H1 (cell line): Measurements from ENCODE around the gene NHP2. TPM values are rescaled to one million over a fixed set of nuclear protein-coding genes. Genes with fewer than 3 reads are reported as not detected.

Experiments used
- ASH2L ChIP-seq: fragments of 200-600, 300-600 bp; sonication (generic); IDR thresholded peaks from one replicate; pipeline ENCODE4 v1.7.1; 2017; ENCODE audit warnings: low read length
- ATF3 ChIP-seq: IDR thresholded peaks from 2 replicates; pipeline ENCODE4 v1.6.1; 2011; ENCODE audit warnings: low read depth, mild to moderate bottlenecking, low read length; ENCODE audit not compliant: insufficient read depth
- BACH1 ChIP-seq: IDR thresholded peaks from 2 replicates; pipeline ENCODE4 v1.6.1; 2012; ENCODE audit warnings: low read length, improper control_type of control experiment
- CBX5 ChIP-seq: fragments of 300-800, 300-1000 bp; sonication (generic); IDR thresholded peaks from 2 replicates; pipeline ENCODE4 v1.7.1; 2016; ENCODE audit warnings: antibody characterized with exemption, low read length, low read depth
- CHD1 ChIP-seq: IDR thresholded peaks from 2 replicates; pipeline ENCODE4 v1.6.1; 2012; ENCODE audit warnings: low read depth, low read length, improper control_type of control experiment
- CTBP2 ChIP-seq: IDR thresholded peaks from 2 replicates; pipeline ENCODE4 v1.7.0; 2011; ENCODE audit warnings: borderline replicate concordance, mild to moderate bottlenecking, moderate library complexity, mixed read lengths, low read length; ENCODE audit not compliant: insufficient read depth, insufficient read length
- EP300 ChIP-seq, 2 experiments: IDR thresholded peaks; 1 replicate in 1 of 2; 2 replicates in 1 of 2; pipeline ENCODE4 v1.6.1; 2011 to 2012; ENCODE audit warnings: low read depth in 2 of 2, low read length in 2 of 2, mild to moderate bottlenecking in 2 of 2, borderline replicate concordance in 1 of 2, inconsistent platforms in 1 of 2, moderate library complexity in 1 of 2
- GTF2F1 ChIP-seq: IDR thresholded peaks from 2 replicates; pipeline ENCODE4 v1.6.1; 2012; ENCODE audit warnings: low read depth, low read length, improper control_type of control experiment, borderline replicate concordance
- HDAC2 ChIP-seq, 2 experiments: fragments of 300-600 bp in 1 of 2; sonication (generic) in 1 of 2; IDR thresholded peaks; 2 replicates each; pipeline ENCODE4 v1.6.1; 2011 to 2012; ENCODE audit warnings: low read depth in 2 of 2, low read length in 2 of 2, mild to moderate bottlenecking in 2 of 2, moderate library complexity in 2 of 2, borderline replicate concordance in 1 of 2, inconsistent platforms in 1 of 2
- MAX ChIP-seq: IDR thresholded peaks from 2 replicates; pipeline ENCODE4 v1.6.1; 2012; ENCODE audit warnings: inconsistent platforms
- POLR2A ChIP-seq, 2 experiments: IDR thresholded peaks; 1 replicate in 1 of 2; 2 replicates in 1 of 2; pipeline ENCODE4 v1.6.1; 2011; ENCODE audit warnings: low read depth in 2 of 2, low read length in 2 of 2, mild to moderate bottlenecking in 2 of 2; ENCODE audit errors: control extremely low read depth in 1 of 2
- POLR2AphosphoS5 ChIP-seq: IDR thresholded peaks from 2 replicates; pipeline ENCODE4 v1.6.1; 2011; ENCODE audit warnings: low read depth, low read length
- SIRT6 ChIP-seq: IDR thresholded peaks from one replicate; pipeline ENCODE4 v1.7.1; 2012; ENCODE audit warnings: low read length, inconsistent platforms
- SP2 ChIP-seq: IDR thresholded peaks from 2 replicates; pipeline ENCODE4 v1.6.1; 2012; ENCODE audit warnings: mild to moderate bottlenecking, low read length, inconsistent platforms
- SP4 ChIP-seq: IDR thresholded peaks from 2 replicates; pipeline ENCODE4 v1.6.1; 2012; ENCODE audit warnings: low read length, inconsistent platforms
- SUZ12 ChIP-seq: fragments of 200-600 bp; sonication (generic); IDR thresholded peaks from 2 replicates; pipeline ENCODE4 v1.6.1; 2012; ENCODE audit warnings: mild to moderate bottlenecking, inconsistent platforms, low read length, moderate library complexity, mixed read lengths
- YY1 ChIP-seq: IDR thresholded peaks from 2 replicates; pipeline ENCODE4 v1.6.1; 2011; ENCODE audit warnings: low read depth, mild to moderate bottlenecking, low read length
- polyA plus RNA-seq, 7 experiments: library from polyadenylated mRNA; depleted of rRNA in 3 of 7; stranded (reverse) in 5 of 7; unstranded in 2 of 7; fragments of >200 nt in 5 of 7; fragments of 200-250 nt in 2 of 7; gene quantifications; 1 replicate in 5 of 7; 2 replicates in 1 of 7; 4 replicates in 1 of 7; pipeline versions ENCODE4 v1.2.1 to v1.2.3, GENCODE V29; 2011 to 2013; ENCODE audit warnings: missing spikeins in 2 of 7, mixed read lengths in 2 of 7
- total RNA-seq: library from RNA; stranded (reverse); fragmentation: NEBNext Ultra II Directional; extraction: Animal tissue kit (Norgen Biotek cat#: 25700); gene quantifications from 2 replicates; pipeline ENCODE4 v1.2.1, GENCODE V29; 2021
- TF ChIP-seq, protein P1 (sequence below): IDR thresholded peaks from 2 replicates; pipeline ENCODE4 v1.6.1; 2011; ENCODE audit warnings: low read length, improper control_type of control experiment
- TF ChIP-seq, protein P2 (sequence below), 3 experiments: IDR thresholded peaks; 1 replicate in 2 of 3; 2 replicates in 1 of 3; pipeline versions ENCODE4 v1.5.1 to v1.6.1; 2011; ENCODE audit warnings: low read length in 3 of 3, mild to moderate bottlenecking in 3 of 3, inconsistent platforms in 2 of 3, low read depth in 1 of 3, moderate library complexity in 1 of 3; ENCODE audit not compliant: insufficient read depth in 1 of 3; ENCODE audit errors: control extremely low read depth in 1 of 3

NHP2 gene
- total and polyA plus RNA-seq, 2 of the 8 experiments (the other 6 are each of a cell fraction or from before 2014, with no cell fraction given) = 241 to 263 TPM

DNA sequence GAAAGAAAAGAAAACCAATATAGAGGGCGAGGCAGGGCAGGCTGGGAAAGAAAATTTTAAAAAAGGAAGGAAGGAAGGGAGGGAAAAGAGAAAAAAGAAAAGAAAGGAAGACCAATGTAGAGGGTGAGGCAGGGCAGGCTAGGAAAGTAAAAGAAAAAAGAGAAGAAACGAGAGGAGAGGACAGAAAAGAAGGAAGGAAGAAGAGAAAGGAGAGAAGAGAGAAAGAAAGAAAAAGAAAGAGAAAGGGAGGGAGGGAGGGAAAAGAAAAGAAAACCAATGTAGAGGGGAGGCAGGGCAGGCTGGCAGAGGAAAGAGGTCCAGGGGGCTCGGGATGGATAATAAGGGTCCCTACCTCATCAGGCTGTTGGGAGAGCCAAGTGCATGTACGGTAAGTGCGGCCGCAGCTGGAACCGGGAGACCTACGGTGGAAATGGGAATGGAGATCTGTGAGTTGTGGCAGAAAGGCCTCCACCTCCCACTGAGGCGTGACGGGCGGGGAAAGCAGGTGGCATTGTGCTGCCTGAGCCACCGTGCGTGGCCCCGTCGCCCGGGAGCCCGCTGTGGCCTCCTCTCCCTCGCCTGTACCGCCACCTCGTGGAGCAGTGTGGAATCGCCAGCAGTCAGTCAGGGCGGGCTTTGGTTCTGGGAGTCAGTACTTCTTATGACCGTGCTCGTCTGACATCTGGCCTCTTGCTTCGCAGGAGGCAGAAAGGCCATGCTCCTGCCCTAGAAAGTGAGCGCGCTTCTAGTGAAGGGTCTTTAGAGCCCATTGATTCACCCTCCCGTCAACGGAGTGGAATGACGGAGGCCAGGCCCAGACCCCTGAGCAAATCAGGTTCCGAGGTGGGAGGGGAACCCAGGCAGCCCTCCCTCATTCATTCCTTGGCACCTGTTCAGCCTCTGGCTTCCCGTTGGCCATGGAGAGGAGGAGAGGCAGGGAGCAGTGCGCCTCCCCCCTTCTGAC, 10.4 kb upstream of the NHP2 start (continued):
- no peak for TF ChIP-seq SUZ12
- no peak for TF ChIP-seq CHD1
- TF ChIP-seq, protein P1, sequence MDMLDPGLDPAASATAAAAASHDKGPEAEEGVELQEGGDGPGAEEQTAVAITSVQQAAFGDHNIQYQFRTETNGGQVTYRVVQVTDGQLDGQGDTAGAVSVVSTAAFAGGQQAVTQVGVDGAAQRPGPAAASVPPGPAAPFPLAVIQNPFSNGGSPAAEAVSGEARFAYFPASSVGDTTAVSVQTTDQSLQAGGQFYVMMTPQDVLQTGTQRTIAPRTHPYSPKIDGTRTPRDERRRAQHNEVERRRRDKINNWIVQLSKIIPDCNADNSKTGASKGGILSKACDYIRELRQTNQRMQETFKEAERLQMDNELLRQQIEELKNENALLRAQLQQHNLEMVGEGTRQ = no peak
- TF ChIP-seq MAX = peak; percentile 83
- TF ChIP-seq SP2 = no peak
- no peak for TF ChIP-seq EP300 (IDR thresholded peaks at IDR 0.05; ENCODE audit: borderline replicate concordance in 1 of 2, low read depth in 2 of 2, low read length in 2 of 2)
- no peak for TF ChIP-seq SIRT6
- TF ChIP-seq BACH1 = peak; percentile 55
- TF ChIP-seq SP4 = no peak
- no peak for TF ChIP-seq POLR2AphosphoS5
- TF ChIP-seq, protein P2, sequence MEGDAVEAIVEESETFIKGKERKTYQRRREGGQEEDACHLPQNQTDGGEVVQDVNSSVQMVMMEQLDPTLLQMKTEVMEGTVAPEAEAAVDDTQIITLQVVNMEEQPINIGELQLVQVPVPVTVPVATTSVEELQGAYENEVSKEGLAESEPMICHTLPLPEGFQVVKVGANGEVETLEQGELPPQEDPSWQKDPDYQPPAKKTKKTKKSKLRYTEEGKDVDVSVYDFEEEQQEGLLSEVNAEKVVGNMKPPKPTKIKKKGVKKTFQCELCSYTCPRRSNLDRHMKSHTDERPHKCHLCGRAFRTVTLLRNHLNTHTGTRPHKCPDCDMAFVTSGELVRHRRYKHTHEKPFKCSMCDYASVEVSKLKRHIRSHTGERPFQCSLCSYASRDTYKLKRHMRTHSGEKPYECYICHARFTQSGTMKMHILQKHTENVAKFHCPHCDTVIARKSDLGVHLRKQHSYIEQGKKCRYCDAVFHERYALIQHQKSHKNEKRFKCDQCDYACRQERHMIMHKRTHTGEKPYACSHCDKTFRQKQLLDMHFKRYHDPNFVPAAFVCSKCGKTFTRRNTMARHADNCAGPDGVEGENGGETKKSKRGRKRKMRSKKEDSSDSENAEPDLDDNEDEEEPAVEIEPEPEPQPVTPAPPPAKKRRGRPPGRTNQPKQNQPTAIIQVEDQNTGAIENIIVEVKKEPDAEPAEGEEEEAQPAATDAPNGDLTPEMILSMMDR (IDR thresholded peaks at IDR 0.05; ENCODE audit: control extremely low read depth in 1 of 3, insufficient read depth in 1 of 3, low read depth in 1 of 3, low read length in 3 of 3) = peak; percentile 94 to 100 (median 100)
- TF ChIP-seq GTF2F1 = no peak
- 0 out of 3 replicates have a peak, but pooled peaks of 1 of the 2 experiments have one; percentile 22 for TF ChIP-seq POLR2A (IDR thresholded peaks at IDR 0.05; ENCODE audit: control extremely low read depth in 1 of 2, low read depth in 2 of 2, low read length in 2 of 2)
- TF ChIP-seq CTBP2 = no peak
- TF ChIP-seq ASH2L = peak; percentile 41
- TF ChIP-seq YY1 = no peak
- peak in 1 of 2 experiments; percentile 60; a peak in 1 of 4 replicates for TF ChIP-seq HDAC2 (IDR thresholded peaks at IDR 0.05; ENCODE audit: borderline replicate concordance in 1 of 2, low read depth in 2 of 2, low read length in 2 of 2)
- TF ChIP-seq ATF3 = no peak
- no peak for TF ChIP-seq CBX5
